GM19372 (cell line): ENCODE data around the gene TBC1D22A.

Experiments used
- ATAC-seq: cut with Tn5 transposase; IDR thresholded peaks from one replicate; pipeline ENCODE4 v1.9.1; 2021; ENCODE audit warnings: mild to moderate bottlenecking, low read depth, moderate library complexity; ENCODE audit not compliant: unreplicated experiment

The TBC1D22A gene

GRCh38 chr22:47034905-47035419 lies 272.5 kb downstream of the TBC1D22A start:
- ATAC-seq, result no peak

GRCh38 chr22:47035425-47035881 lies 273.0 kb downstream of the TBC1D22A start:
- no peak for ATAC-seq

- no peak for ATAC-seq
Measured at GRCh38 chr22:47036352-47036751, 273.9 kb downstream of the TBC1D22A start.

GRCh38 chr22:47036936-47037485 lies 274.6 kb downstream of the TBC1D22A start:
- ATAC-seq, result no peak

GRCh38 chr22:47038206-47038835 lies 275.9 kb downstream of the TBC1D22A start:
- ATAC-seq, result no peak

- no peak for ATAC-seq
Measured at GRCh38 chr22:47039356-47039755, 276.9 kb downstream of the TBC1D22A start.

GRCh38 chr22:47040486-47041270 lies 278.2 kb downstream of the TBC1D22A start:
- ATAC-seq, result no peak

- no peak for ATAC-seq
Measured at GRCh38 chr22:47041271-47042115, 279.0 kb downstream of the TBC1D22A start.

GRCh38 chr22:47042116-47042825 lies 279.8 kb downstream of the TBC1D22A start:
- no peak for ATAC-seq

- ATAC-seq, result no peak
Measured at GRCh38 chr22:47042861-47043496, 280.5 kb downstream of the TBC1D22A start.

GRCh38 chr22:47043835-47044721 lies 281.6 kb downstream of the TBC1D22A start:
- no peak for ATAC-seq

GRCh38 chr22:47044722-47045535 lies 282.5 kb downstream of the TBC1D22A start:
- ATAC-seq, result no peak

- no peak for ATAC-seq
Measured at GRCh38 chr22:47045691-47046410, 283.4 kb downstream of the TBC1D22A start.

- no peak for ATAC-seq
Measured at GRCh38 chr22:47046411-47047065, 284.1 kb downstream of the TBC1D22A start.

- no peak for ATAC-seq
Measured at GRCh38 chr22:47047321-47048122, 285.1 kb downstream of the TBC1D22A start.
